GM21447 (cell line): ENCODE data around the gene TP53RK.

Experiments used
- ATAC-seq: cut with Tn5 transposase; IDR thresholded peaks from one replicate; pipeline ENCODE4 v1.9.1; 2021; ENCODE audit not compliant: unreplicated experiment

Gene TP53RK

DNA sequence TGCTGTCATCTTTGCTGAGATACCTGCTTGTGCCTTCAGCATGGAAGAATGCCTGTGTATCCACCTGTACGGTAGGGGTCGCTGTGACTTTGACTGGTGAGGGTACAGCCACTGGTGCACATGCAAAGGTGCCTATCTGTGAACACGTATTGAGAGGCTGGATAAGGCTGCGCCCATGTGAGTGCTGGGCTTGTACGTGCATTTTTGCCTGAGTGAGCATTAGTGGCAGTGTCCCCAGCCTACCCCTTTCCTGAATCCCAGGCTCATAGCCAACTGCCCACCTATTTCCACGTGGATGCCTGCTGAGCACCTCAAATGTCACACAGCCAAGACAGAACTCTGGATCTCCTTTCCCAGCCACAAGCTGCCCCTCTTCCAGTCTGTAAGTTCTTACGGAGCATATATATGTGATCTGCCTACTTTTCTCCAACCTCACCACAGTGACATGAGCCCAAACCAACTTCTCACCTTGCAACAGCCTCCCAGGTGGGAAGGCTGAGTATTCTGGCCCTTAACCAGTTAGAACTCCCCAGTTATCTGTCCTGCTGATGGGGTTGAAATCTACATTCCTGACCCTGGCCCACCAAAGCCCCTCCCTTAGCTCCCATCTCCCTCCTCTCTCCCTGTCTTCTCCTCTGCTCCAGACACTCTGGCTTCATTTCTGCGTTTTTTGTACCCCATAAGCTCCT is 19.1 kb upstream of the TP53RK start:
- ATAC-seq: no peak

GRCh38 chr20:46706242-46706641 is 17.0 kb upstream of the TP53RK start:
- ATAC-seq: no peak

DNA sequence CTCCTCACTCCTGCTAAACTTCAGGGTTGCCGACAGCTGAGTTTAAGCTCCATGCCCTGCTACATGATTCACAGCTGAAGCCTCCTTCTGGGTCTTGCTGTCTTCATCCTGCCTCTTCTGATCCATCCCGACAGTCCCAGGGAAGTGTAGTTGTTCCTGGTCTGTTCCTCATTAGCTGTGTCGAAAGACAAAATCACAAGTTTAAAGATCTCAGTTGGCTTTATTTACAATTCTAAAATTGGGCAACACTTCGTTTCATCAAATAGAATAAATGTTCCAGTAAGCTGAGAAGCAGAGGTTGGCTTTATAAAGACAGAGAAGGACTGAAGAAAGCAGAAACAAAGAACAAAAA is 16.1 kb upstream of the TP53RK start:
- no peak for ATAC-seq

DNA sequence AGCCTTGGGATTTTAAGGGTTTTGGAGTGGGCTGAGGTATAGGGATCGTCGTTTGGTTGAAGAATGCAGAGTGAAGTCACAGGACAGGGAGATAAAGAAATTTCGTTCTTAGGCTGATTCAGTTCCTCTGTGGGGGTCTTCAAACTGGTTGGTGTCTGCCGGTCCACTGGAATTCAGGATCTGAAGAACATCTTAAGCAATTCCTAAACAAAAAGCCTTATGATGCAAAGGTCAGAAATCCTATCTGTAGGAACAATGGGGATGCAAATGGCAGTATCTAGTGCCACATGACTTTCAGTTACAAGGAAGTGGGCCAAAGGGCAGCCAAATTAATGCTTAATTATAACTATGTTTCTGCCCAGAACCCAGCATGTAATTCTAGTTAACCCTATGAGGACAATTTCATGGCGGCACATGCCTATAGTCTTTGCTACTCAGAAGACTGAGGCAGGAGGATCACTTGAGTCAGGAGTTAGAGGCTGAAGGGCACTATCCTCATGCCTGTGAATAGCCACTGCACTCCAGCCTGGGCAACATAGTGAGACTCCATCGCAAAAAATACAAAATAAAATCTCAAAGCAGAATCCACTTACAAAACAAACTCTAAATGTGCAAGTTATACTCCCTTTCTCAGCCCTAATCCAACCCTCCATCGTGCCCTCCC is 15.6 kb upstream of the TP53RK start:
- ATAC-seq: no peak

DNA sequence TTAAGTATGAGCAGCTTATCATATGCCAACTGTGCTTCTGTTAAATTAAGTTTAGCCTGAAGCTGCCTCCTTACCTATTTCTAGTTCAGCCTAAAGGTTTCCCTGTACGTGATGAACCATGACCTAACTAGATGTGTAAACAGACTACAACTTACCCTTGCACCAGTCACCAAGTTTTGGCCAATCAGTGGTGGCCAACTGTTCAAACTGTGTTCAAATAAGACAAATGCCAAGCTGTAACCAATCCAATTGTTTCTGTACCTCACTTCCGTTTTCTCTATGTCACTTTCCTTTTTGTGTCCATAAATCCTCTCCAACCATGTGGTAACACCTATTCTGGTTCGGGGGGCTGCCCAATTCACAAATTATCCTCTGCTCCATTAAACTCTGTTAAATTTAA is 14.2 kb upstream of the TP53RK start:
- ATAC-seq: no peak

DNA sequence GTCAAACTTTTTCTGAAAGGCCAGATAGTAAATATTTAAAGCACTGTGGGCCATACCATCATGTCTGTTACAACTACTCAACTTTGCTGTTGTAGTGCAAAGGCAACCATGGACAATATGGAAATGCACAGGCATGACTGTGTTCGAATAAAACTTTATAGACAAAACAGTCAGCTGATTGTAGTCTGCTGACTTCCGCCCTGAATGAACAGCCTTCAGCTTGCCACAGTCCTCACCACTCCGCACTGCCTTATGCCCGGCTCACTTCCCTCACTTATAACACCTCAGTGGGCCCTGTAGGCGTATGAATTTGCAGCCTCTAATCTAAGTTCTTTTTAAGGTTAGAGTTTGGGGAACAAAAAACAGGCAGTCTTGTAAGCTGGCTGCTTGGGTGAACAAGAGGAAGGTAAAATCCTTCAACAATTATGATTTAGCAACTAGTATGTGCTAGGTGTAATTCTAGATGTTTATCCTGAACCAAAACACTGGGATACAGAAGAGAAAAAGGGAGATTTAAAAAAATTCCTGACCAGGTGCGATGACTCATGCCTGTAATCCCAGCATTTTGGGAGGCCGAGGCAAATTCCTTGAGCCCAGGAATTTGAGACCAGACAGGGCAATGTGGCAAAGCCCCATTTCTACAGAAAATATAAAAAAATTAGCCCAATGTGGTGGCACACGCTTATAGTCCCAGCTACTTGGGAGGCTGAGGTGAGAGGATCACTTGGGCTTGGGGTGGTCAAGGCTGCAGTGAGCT is 13.4 kb upstream of the TP53RK start:
- no peak for ATAC-seq

DNA sequence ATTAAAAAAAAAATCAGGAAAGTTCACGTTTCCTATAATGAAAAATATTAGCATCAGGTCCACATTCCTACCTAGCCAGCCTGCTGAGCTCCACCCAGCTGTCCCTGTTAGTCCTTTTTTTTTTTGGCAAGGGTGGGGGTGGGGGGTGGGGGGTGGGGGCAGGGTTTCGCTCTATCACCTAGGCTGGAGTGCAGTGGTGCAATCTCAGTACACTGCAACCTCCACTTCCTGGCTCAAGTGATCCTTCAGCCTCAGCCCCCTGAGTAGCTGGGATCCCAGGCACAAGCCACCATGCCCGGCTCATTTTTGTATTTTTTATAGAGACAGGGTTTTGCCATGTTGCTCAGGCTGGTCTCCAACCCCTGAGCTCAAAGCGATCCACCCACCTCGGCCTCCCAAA is 12.7 kb upstream of the TP53RK start:
- no peak for ATAC-seq

DNA sequence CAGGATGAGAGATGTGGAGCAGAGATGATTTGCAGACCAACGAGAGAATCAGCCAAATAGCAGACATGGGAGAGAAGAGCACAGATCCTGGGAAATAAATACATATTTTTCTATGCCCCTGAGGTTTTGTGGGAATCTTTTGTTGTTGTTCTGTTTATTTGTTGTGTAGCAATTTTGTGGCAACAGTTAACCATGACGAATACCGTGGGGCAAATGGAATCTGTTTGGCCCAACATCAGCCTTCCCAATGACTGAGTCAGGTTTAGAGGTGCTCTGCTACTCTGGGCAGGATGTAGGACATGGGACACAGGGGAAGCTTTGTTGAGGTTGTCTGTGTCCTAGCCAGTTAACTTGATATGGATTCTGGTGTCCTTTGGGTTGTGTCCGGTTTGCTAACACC is 12.3 kb upstream of the TP53RK start:
- ATAC-seq: no peak

DNA sequence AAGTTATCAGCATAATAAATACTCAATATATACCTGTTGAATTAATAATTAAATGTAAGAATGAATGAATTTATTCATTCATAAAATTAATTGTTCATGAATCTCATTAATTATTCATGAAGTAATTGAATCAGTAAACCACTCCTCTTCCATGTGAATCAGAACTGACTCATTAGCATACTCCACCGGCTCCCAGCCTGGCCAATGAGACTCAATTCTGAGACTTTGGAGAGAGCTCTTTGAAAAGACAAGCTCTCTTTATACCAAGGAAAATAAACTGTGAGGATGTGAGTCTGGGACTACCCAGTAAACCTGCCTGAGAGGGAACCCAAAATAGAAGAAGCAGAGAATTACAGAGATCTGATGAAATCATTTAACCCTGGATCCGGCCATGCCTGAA is 11.8 kb upstream of the TP53RK start:
- ATAC-seq: no peak

DNA sequence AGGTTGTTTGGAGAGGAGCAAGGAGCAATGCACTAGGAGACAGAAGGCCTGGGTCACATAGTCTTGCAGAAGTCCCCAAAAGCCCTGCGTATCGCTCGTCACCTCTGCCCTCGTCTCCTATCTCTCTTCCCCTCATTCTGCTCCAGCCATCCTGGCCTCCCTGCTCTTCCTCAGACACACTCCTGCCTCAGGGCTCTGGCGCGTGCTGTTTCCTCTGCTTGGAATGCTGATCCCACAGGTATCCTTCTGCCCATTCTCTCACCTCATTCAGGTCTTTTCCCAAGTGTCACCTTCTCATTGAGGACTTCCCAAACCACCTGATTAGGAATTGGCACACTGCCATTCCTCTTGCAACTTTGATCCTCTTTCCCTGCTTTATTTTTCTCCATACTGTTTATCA is 11.2 kb upstream of the TP53RK start:
- no peak for ATAC-seq

- ATAC-seq: no peak
Observed at GRCh38 chr20:46699651-46700359, 10.6 kb upstream of the TP53RK start.

- ATAC-seq: no peak
Observed at GRCh38 chr20:46698788-46699187, 9.5 kb upstream of the TP53RK start.

- no peak for ATAC-seq
Observed at GRCh38 chr20:46696791-46697279, 7.6 kb upstream of the TP53RK start.

DNA sequence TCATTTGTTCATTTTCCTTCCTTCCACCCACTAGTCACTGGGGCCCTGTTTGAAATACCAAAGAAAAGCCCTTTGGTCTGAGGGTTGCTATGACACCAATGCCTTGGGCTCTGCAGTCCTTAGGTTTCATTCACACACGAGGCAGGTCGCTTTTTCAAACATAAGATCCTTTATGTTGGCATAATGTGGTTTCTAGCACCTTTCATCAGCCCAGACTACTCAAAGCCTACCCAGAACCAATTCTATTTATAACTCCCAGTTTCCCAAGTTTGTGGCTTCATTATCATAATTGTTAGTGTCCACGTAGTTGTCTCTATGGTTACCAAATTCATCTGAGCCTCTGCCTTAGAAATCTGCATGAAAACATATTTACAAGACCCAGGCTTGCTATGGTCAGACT is 6.6 kb upstream of the TP53RK start:
- no peak for ATAC-seq

DNA sequence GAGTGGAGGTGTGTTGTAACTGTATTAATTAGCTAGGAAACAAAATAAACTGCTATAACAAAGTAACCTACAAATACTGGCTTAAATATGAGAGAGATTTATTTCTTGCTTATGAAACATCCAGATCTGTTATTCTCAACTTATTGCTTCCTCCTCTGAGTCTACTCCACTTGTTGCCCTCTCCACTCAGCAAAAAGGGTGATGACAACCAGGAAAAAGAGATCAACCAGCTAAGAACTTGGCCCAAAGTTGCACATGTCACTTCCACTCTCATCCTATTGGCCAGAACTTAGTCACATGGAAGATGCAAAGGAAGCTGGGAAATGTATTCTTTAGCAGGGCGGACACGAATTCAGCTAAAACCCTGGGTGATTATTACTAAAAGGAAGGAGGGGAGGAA is 5.2 kb upstream of the TP53RK start:
- ATAC-seq: no peak

DNA sequence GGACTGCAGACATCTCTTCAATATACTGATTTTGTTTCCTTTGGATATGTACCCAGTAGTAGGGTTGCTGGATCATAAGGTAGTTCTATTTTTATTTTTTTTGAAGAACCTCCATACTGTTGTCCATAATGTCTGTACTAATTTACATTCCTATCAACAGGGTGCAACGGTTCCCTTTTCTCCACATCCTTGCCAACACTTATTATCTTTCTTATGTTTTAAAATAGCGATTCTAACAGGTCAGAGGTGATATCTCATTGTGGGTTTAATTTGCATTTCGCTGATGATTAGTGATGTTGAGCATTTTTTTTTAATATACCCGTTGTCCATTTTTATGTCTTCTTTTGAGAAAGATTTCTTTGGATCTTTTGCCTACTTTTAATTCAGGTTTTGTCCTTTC is 2.0 kb upstream of the TP53RK start:
- no peak for ATAC-seq

DNA sequence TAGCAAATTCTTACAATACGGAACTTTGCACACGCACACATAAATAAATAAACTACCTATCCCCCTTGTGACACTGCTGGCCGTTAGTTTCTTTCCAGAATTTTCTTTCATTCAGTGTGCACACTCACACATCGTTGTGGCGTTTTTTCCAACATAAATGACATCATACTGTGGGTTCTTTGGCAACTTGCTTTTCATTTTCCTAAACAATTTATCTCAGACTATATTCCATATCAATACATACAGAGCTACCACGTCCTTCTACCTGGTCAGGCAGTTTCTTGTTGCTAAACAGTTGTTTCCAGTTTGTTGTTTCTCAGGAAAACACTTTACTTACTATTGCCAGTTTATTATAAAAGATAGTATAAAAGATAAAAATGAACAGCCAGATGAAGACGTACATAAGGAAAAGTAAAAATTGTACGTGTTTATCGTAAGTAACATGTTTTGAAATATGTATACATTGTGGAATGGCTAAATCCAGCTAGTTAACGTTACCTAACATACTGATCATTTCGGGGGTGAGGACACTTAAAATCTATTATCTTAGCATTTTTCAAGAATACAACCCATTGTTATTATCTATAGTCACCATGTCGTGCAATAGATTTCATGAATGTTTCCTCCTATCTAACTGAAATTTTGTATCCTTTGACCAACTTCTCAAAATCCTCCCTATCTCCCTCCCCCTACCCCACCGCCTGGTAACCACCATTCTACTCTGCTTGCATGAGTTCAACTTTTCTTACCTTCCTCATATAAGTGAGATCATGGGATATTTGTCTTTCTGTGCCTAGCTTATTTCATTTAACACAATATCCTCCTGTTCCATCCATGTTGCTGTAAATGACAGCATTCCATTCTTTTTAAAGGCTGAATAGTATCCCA is 1.2 kb upstream of the TP53RK start:
- no peak for ATAC-seq

DNA sequence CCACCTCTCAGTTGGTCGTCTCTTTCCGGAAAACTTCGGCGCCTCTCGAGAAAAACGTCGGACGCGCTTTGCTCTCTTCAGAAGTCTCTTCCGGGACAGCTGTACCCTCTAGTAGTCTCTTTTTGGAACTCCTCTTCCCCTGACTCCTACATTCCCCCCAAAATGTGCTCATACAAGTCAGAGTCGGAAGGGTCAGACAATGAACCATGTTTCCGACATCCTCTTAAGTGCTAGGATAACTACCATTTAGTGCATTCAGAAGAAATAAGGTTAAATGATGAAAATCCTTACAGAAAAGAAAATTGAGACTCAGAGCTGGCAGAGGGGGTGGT is 476 bp upstream of the TP53RK start:
- ATAC-seq: no peak

- no peak for ATAC-seq
Observed at GRCh38 chr20:46688151-46689081, 828 bp downstream of the TP53RK start.
